OCI-LY7 (cell line): Measurements from ENCODE around the gene HOXA7.

ENCODE experiments used
- CTCF ChIP-seq: fragments of 200-600 bp; sonication (generic); conservative IDR thresholded peaks from 2 replicates; pipeline ENCODE4 v1.5.1; 2014; ENCODE audit warnings: mild to moderate bottlenecking, antibody characterized with exemption, low read length, moderate library complexity, mixed read lengths
- EZH2phosphoT487 ChIP-seq: fragments of 200-600 bp; sonication (generic); IDR thresholded peaks from 2 replicates; pipeline ENCODE4 v1.6.1; 2018; ENCODE audit warnings: low read depth, borderline replicate concordance, mild to moderate bottlenecking, mixed run types, antibody characterized with exemption, low read length, moderate library complexity, mixed read lengths

GRCh38 chr7:27160145-27160545 is 3.7 kb upstream of the HOXA7 start:
- TF ChIP-seq CTCF: no peak
- TF ChIP-seq EZH2phosphoT487: no peak
